GM21825 (cell line): Measurements from ENCODE around the gene OR12D1.
"Not testable (repeated sequence)": the region's sequence is repeated elsewhere in the genome, so short reads cannot be mapped to it uniquely, and the experiment has no call there.

Source experiments
- ATAC-seq: cut with Tn5 transposase; IDR thresholded peaks from one replicate; pipeline ENCODE4 v1.9.1; 2021; ENCODE audit warnings: mild to moderate bottlenecking, moderate library complexity; ENCODE audit not compliant: unreplicated experiment

Gene OR12D1

GRCh38 chr6:29414588-29414987 lies at the start of gene OR12D1:
OR12D1 (plus strand) TSS chr6:29414928.
- ATAC-seq: no peak

- ATAC-seq: no peak
These were observed 46.0 kb upstream of the OR12D1 start, which contains the start of gene OR5V1 for GRCh38 chr6:29368765-29369164. OR5V1 (minus strand) TSS chr6:29368865; CDS start chr6:29356195, 12,670 bp downstream.

- no peak for ATAC-seq
These were observed 39.5 kb upstream of the OR12D1 start, which contains the start of gene OR12D3 for GRCh38 chr6:29375191-29375590. OR12D3 (minus strand) TSS chr6:29375291; CDS start chr6:29375287, 4 bp downstream.

GRCh38 chr6:29376003-29376402 lies 38.7 kb upstream of the OR12D1 start:
- ATAC-seq: no peak

- no peak for ATAC-seq
These were observed 26.2 kb upstream of the OR12D1 start for GRCh38 chr6:29388533-29388932.

GRCh38 chr6:29395331-29395730 lies 19.4 kb upstream of the OR12D1 start, which contains the start of gene OR12D2:
OR12D2 (plus strand) TSS chr6:29395631; CDS start chr6:29396700, 1,069 bp downstream.
- no peak for ATAC-seq

GRCh38 chr6:29399525-29399924 lies 15.2 kb upstream of the OR12D1 start:
- ATAC-seq: no peak

- no peak for ATAC-seq
These were observed 10.9 kb upstream of the OR12D1 start for GRCh38 chr6:29403801-29404200.

- no peak for ATAC-seq
These were observed 4.8 kb downstream of the OR12D1 start for GRCh38 chr6:29419516-29419915.

- no peak for ATAC-seq
These were observed 9.4 kb downstream of the OR12D1 start for GRCh38 chr6:29424168-29424567.

GRCh38 chr6:29424575-29424974 lies 9.8 kb downstream of the OR12D1 start:
- no peak for ATAC-seq

- no peak for ATAC-seq
These were observed 10.3 kb downstream of the OR12D1 start for GRCh38 chr6:29425075-29425474.

- no peak for ATAC-seq
These were observed 11.9 kb downstream of the OR12D1 start for GRCh38 chr6:29426654-29427053.

GRCh38 chr6:29436730-29437129 lies 22.0 kb downstream of the OR12D1 start:
- not testable (repeated sequence) for ATAC-seq

- no peak for ATAC-seq
These were observed 24.3 kb downstream of the OR12D1 start, which contains the start of gene OR10C1 for GRCh38 chr6:29439006-29439405. OR10C1 (plus strand) TSS chr6:29439306; CDS start chr6:29440016, 710 bp downstream.

GRCh38 chr6:29442719-29443118 lies 28.0 kb downstream of the OR12D1 start:
- ATAC-seq: no peak

- not testable (repeated sequence) for ATAC-seq
These were observed 29.3 kb downstream of the OR12D1 start for GRCh38 chr6:29444031-29444430.

GRCh38 chr6:29447670-29448069 lies 32.9 kb downstream of the OR12D1 start:
- no peak for ATAC-seq

- ATAC-seq: no peak
These were observed 36.9 kb downstream of the OR12D1 start for GRCh38 chr6:29451471-29452193.

GRCh38 chr6:29456971-29457370 lies 42.2 kb downstream of the OR12D1 start, which contains the start of the genes OR11A1 and OR2H1:
OR11A1 (minus strand) TSS chr6:29457071; CDS start chr6:29427641, 29,430 bp downstream.
OR2H1 (plus strand) TSS chr6:29457155; CDS start chr6:29461770, 4,615 bp downstream.
- ATAC-seq: no peak

GRCh38 chr6:29461021-29461814 lies 46.5 kb downstream of the OR12D1 start:
- ATAC-seq: no peak
